K562 (cell line): Measurements from ENCODE around the gene MAN2A1. TPM values are rescaled to one million over a fixed set of nuclear protein-coding genes. Genes with fewer than 3 reads are reported as not detected.

ENCODE experiments used
- CHD7 ChIP-seq: fragments of 200-600 bp; sonication (generic); IDR thresholded peaks from one replicate; pipeline ENCODE4 v1.6.1; 2012; ENCODE audit warnings: mild to moderate bottlenecking, low read depth, low read length, inconsistent platforms
- DACH1 ChIP-seq: fragments of 450-650 bp; IDR thresholded peaks from 2 replicates; pipeline ENCODE4 v1.6.1; 2018; ENCODE audit not compliant: partially characterized antibody
- SAFB2 ChIP-seq: fragments of 200-400 bp; formaldehyde crosslinking; IDR thresholded peaks from 2 replicates; pipeline ENCODE4 v1.6.1; 2018; ENCODE audit warnings: borderline replicate concordance, low read length, low read depth, moderate library complexity; ENCODE audit not compliant: severe bottlenecking
- TSC22D4 ChIP-seq: fragments of 450-650 bp; IDR thresholded peaks from 2 replicates; pipeline ENCODE4 v1.6.1; 2016; ENCODE audit warnings: missing genetic modification characterization, missing biosample characterization, control low read depth
- polyA plus RNA-seq, 8 experiments: library from polyadenylated mRNA; depleted of rRNA in 4 of 8; stranded (reverse) in 5 of 8; unstranded in 3 of 8; fragments of >200 nt; fragmentation: Nextera tagmentation in 2 of 8; fragmentation: Illumina TruSeq in 1 of 8; extraction: Ambion mirVana in 2 of 8; extraction: Trizol in 1 of 8; gene quantifications; 2 replicates each; pipeline versions ENCODE4 v1.2.1 to v1.2.3, GENCODE V29; 2011 to 2014; ENCODE audit warnings: inconsistent platforms in 1 of 8, missing spikeins in 1 of 8
- total RNA-seq, 7 experiments: library from RNA; depleted of rRNA in 6 of 7; stranded (reverse); fragments of >200 nt in 6 of 7; fragmentation: Illumina TruSeq in 2 of 7; extraction: Trizol in 2 of 7; gene quantifications; 2 replicates each; pipeline versions ENCODE4 v1.2.1 to v1.2.3, GENCODE V29; 2011 to 2021; ENCODE audit warnings: low replicate concordance in 1 of 7

MAN2A1 gene
- total and polyA plus RNA-seq, 9 of the 15 experiments (the other 6 are each of a cell fraction or from before 2014, with no cell fraction given): 5.2 to 32.0 (median 19.8) TPM

GRCh38 chr5:109692852-109693251, 3.1 kb downstream of the MAN2A1 start (continued):
- TF ChIP-seq CHD7 (no peak), TSC22D4 (no peak), SAFB2 (no peak), DACH1 (no peak)
